IPS-18a (cell line): ENCODE results near the gene RAB11FIP4.

Source experiments
- H3K27ac ChIP-seq: one replicate; pipeline ENCODE4 v1.5.1; 2013; ENCODE audit warnings: low read length
- H3K27me3 ChIP-seq: one replicate; pipeline ENCODE4 v1.6.1; 2013; ENCODE audit warnings: mild to moderate bottlenecking, low read length; ENCODE audit not compliant: control insufficient read depth, insufficient read depth
- H3K36me3 ChIP-seq: one replicate; pipeline ENCODE4 v1.6.1; 2013; ENCODE audit warnings: low read depth, low read length; ENCODE audit not compliant: control insufficient read depth
- H3K4me1 ChIP-seq: one replicate; pipeline ENCODE4 v1.6.1; 2013; ENCODE audit warnings: low read depth, low read length; ENCODE audit not compliant: control insufficient read depth
- H3K4me3 ChIP-seq: one replicate; pipeline ENCODE4 v1.5.1; 2013; ENCODE audit warnings: low read length
- H3K9ac ChIP-seq: one replicate; pipeline ENCODE4 v1.6.1; 2013; ENCODE audit warnings: mild to moderate bottlenecking, low read length, moderate library complexity
- H3K9me3 ChIP-seq: one replicate; pipeline ENCODE4 v1.6.1; 2013; ENCODE audit warnings: low read depth, low read length; ENCODE audit not compliant: control insufficient read depth

The RAB11FIP4 gene

GRCh38 chr17:31487063-31487647, 95.7 kb downstream of the RAB11FIP4 start:
- peaks cover 26% of the 10 kb centered on the region for H3K4me1 ChIP-seq
- peak overlapping the region; percentile 53 for H3K9ac ChIP-seq
- H3K27ac ChIP-seq, result no peak overlapping the region
- H3K27me3 ChIP-seq, result peaks cover 13% of the 10 kb centered on the region
- no peaks in the 10 kb centered on the region for H3K9me3 ChIP-seq
- peak overlapping the region; percentile 47 for H3K4me3 ChIP-seq
- H3K36me3 ChIP-seq, result no peaks in the 10 kb centered on the region

- no peaks in the 10 kb centered on the region for H3K36me3 ChIP-seq
- H3K27me3 ChIP-seq, result peaks cover 13% of the 10 kb centered on the region
- H3K4me1 ChIP-seq, result peaks cover 26% of the 10 kb centered on the region
- no peaks in the 10 kb centered on the region for H3K9me3 ChIP-seq
- peak overlapping the region; percentile 62 for H3K9ac ChIP-seq
- H3K4me3 ChIP-seq, result peak overlapping the region; percentile 71
- H3K27ac ChIP-seq, result no peak overlapping the region
These were observed 96.3 kb downstream of the RAB11FIP4 start for GRCh38 chr17:31487648-31488263.

DNA sequence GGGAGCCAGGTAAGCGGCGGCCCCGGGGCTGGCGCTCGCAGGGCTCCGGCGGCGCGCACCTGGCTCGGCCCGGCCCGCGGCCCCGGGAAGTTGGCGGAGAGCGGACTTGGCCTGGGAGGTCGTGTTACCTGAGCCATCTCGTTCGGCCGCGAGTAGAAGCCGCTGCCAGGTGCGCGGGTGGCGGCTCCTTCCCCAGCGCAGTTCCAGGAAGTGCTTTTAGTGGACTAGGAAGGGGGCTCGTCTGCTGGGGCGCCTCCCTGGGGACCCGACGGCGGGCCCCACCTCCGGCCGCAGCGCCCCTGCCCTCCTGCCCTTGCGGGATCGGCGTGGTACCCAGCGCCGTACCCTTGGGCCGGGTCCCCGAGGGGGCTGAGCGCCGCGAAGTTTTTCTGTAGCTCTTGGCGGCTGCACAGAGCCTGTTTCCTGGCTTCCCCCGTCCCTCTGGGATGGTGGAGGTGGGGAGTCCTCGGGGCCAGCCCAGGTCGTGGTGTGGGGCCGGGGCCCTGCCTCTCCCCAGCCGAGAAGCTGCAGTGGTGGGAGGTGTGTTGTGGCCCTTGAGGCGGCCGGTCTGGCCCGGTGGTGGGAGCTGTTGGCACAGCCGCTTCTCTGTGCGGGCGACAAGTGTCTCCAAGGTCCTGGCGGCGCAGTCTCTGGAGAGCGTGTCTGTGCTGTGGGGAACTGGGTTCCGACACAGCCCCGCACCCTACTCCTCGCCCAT, 96.9 kb downstream of the RAB11FIP4 start:
- H3K9me3 ChIP-seq, result no peaks in the 10 kb centered on the region

DNA sequence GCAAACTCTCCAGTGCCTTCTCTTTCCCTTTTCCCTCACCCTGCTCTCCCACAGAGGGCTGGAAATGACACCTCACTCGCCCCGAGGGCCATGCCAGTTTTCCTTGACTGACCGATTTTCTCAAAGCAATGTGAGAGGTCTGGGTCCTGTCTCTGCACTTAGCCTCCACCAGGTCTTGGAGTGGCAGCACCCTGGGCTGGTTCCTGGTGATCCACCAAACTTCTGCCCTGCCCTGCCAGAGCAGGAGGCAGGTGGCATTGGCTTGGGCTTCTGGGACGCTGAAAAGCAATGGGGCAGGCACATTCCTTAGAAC, 97.5 kb downstream of the RAB11FIP4 start:
- no peaks in the 10 kb centered on the region for H3K36me3 ChIP-seq
- no peak overlapping the region for H3K27ac ChIP-seq
- peaks cover 13% of the 10 kb centered on the region for H3K27me3 ChIP-seq
- peak overlapping the region; percentile 62 for H3K9ac ChIP-seq
- no peaks in the 10 kb centered on the region for H3K9me3 ChIP-seq
- H3K4me1 ChIP-seq, result peaks cover 26% of the 10 kb centered on the region
- peak overlapping the region; percentile 71 for H3K4me3 ChIP-seq

More for the DNA sequence above, 96.9 kb downstream of the RAB11FIP4 start:
- H3K27me3 ChIP-seq, result peaks cover 13% of the 10 kb centered on the region
- peak overlapping the region; percentile 71 for H3K4me3 ChIP-seq
- H3K27ac ChIP-seq, result no peak overlapping the region
- no peaks in the 10 kb centered on the region for H3K36me3 ChIP-seq
- H3K4me1 ChIP-seq, result peaks cover 26% of the 10 kb centered on the region
- peak overlapping the region; percentile 62 for H3K9ac ChIP-seq

GRCh38 chr17:31489295-31490018, 98.0 kb downstream of the RAB11FIP4 start:
- H3K9ac ChIP-seq, result no peak overlapping the region
- H3K4me1 ChIP-seq, result peaks cover 26% of the 10 kb centered on the region
- no peaks in the 10 kb centered on the region for H3K36me3 ChIP-seq
- H3K9me3 ChIP-seq, result no peaks in the 10 kb centered on the region
- no peak overlapping the region for H3K27ac ChIP-seq
- peak overlapping the region; percentile 71 for H3K4me3 ChIP-seq
- H3K27me3 ChIP-seq, result peaks cover 13% of the 10 kb centered on the region

GRCh38 chr17:31490019-31490650, 98.7 kb downstream of the RAB11FIP4 start:
- H3K36me3 ChIP-seq, result no peaks in the 10 kb centered on the region
- no peaks in the 10 kb centered on the region for H3K9me3 ChIP-seq
- peaks cover 13% of the 10 kb centered on the region for H3K27me3 ChIP-seq

DNA sequence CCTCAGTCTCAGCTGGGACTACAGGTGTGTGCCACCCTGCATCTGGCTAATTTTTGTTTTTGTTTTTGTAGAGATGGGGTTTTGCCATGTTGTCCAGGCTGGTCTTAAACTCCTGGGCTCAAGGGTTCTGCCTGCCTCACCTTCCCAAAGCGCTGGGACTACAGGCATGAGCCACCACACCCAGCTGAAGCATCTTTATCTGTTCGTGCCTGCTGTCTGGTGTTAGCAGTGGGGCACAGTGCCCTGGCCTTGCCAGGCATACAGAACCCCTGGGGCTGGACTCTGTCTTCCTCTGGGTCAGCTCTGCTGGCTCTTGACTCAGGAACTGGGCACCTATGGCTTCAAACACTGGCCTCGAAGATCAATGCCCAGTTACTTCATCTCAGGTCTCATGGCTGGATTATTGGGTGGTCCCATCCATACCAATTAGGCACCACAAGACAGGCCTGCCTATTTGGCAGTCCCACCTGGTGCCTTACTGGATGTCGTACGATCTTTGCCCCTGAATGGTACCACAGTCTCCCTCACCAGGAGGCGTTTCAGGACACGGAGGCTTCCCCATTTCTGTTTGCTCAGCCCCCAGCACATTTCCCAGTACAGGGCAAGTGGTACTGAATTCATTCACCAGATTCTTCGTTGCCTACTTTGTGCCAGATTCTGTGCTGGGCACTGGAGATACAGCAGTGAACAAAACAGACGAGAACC, 99.3 kb downstream of the RAB11FIP4 start:
- Histone ChIP-seq H3K4me3 (no peak overlapping the region), H3K4me1 (peaks cover 26% of the 10 kb centered on the region), H3K27me3 (peaks cover 13% of the 10 kb centered on the region), H3K36me3 (no peaks in the 10 kb centered on the region), H3K9ac (no peak overlapping the region), H3K9me3 (no peaks in the 10 kb centered on the region), H3K27ac (no peak overlapping the region)

More at GRCh38 chr17:31490019-31490650, 98.7 kb downstream of the RAB11FIP4 start:
- H3K9ac ChIP-seq, result no peak overlapping the region
- peak overlapping the region; percentile 10 for H3K27ac ChIP-seq
- peak overlapping the region; percentile 71 for H3K4me3 ChIP-seq
- peaks cover 26% of the 10 kb centered on the region for H3K4me1 ChIP-seq

DNA sequence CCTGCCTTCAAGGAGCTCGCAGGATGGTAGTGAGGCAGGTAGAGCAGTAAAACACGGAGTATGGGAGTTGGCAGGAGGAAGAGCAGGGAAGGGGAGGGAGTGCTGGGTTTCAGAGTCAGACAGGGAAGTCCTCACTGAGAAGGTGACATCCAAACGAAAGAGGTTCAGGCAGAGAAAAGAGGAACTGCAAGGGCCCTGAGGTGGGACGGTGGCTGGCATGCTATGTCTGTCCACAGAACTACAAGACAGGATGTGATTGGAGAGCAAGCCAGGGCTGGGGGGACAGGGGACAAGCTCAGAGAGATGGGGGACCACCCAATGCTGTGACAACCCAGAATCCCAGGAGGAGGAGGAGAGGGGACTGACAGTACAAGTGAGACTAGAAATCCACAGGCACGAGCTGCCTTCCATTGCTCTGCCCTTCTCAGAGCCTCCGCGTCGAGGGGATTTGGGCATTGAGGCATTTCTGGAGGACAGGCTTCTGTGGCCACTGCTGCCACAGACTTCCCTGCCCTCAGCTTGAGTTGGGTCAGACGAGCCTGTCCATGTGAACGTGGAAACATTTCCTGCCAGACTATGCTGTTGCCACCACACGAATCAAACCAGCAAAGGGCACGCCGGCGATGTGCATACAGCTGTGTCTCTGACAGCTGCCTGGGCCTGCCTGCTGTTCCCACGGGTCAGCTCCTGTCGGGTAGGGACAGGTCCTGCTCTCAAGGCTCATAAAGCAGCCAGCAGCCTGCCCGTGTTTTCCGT, 100.1 kb downstream of the RAB11FIP4 start:
- H3K36me3 ChIP-seq, result no peaks in the 10 kb centered on the region
- no peaks in the 10 kb centered on the region for H3K9me3 ChIP-seq
- peaks cover 26% of the 10 kb centered on the region for H3K4me1 ChIP-seq
- H3K4me3 ChIP-seq, result no peak overlapping the region
- no peak overlapping the region for H3K27ac ChIP-seq
- peaks cover 13% of the 10 kb centered on the region for H3K27me3 ChIP-seq
- no peak overlapping the region for H3K9ac ChIP-seq

DNA sequence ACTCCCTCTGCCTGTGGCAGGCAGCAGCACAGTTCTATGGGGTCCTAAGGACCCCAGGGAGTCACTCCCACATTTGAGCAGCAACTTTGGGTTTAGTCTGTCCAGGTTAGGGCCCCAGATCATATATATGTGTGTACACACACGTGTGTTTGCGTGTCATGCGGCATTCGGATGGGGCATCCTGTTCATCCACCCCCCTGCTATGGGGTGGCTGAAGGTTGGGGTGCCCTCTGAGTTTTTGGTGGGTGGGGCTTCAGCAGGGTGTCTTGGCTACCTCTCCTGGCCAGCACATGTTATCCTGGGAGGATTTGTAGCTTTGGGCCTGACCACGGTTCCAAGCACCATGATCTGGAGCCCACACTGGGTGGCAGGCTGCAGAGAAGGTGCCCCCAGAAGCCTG, 100.7 kb downstream of the RAB11FIP4 start:
- no peaks in the 10 kb centered on the region for H3K36me3 ChIP-seq
- H3K27ac ChIP-seq, result no peak overlapping the region
- H3K4me3 ChIP-seq, result no peak overlapping the region
- H3K27me3 ChIP-seq, result peaks cover 13% of the 10 kb centered on the region
- H3K4me1 ChIP-seq, result peaks cover 20% of the 10 kb centered on the region
- H3K9me3 ChIP-seq, result no peaks in the 10 kb centered on the region
- no peak overlapping the region for H3K9ac ChIP-seq

DNA sequence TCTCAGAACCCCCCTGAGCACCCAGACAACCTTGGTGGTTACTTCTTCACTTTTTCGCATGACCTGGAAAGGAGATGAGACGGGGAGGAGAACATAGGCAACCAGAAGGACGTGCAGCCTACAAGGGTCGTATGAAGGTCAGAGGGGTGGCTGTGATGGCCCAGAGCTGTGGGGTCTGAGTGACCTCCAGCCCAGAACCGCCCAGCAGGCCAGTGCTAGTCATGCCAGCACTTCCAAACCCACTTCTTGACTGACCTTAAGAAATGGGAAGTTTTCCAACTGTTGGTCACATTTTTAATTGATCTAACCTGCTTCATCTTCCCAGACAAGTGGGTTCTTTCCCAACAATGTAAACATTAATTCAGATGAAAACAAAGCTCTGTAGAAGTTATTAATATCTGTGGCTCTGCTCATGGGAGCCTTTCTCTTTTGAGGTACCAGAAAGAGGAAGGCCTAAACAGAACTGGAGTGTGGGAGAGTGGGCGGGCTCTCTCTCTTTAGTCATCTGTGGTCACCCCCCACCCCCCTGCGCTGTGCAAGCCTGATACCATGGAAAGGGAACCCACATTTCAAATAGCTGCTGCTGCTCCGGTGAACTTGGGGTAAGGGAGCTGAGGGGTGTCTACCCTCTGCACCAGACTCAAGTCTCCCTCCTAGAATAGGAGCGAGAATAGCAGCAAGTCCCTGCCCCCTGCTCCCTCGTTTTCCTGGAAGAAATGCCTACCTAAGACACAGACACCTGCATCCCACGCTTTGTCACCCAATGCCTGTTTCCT, 101.6 kb downstream of the RAB11FIP4 start:
- Histone ChIP-seq H3K9me3 (no peaks in the 10 kb centered on the region), H3K4me3 (no peak overlapping the region), H3K9ac (no peak overlapping the region), H3K36me3 (no peaks in the 10 kb centered on the region), H3K27ac (no peak overlapping the region), H3K27me3 (peaks cover 13% of the 10 kb centered on the region), H3K4me1 (peaks cover 21% of the 10 kb centered on the region)
